Mesenchymal stem cell (in vitro differentiated cells and primary cell): Measurements from ENCODE around the gene UNK.

ENCODE experiments used
- DNase-seq: peaks from one replicate; pipeline ENCODE4 v3.0.0-alpha.2; 2013
- H2AFZ ChIP-seq: one replicate; pipeline ENCODE4 v1.6.1; 2013; ENCODE audit warnings: low read depth, mild to moderate bottlenecking, control low read depth, inconsistent platforms, low read length, moderate library complexity
- H2AK5ac ChIP-seq: 2 replicates; pipeline ENCODE4 v1.6.1; 2013; ENCODE audit warnings: low read length, moderate library complexity, mild to moderate bottlenecking, inconsistent platforms; ENCODE audit not compliant: severe bottlenecking
- H2BK120ac ChIP-seq: one replicate; pipeline ENCODE4 v1.6.1; 2013; ENCODE audit warnings: low read depth, mild to moderate bottlenecking, inconsistent platforms, low read length, moderate library complexity
- H2BK12ac ChIP-seq, 2 experiments: one replicate each; pipeline ENCODE4 v1.6.1; 2013; ENCODE audit warnings: inconsistent platforms in 2 of 2, low read length in 2 of 2, mild to moderate bottlenecking in 2 of 2, moderate library complexity in 2 of 2, control low read depth in 1 of 2
- H2BK15ac ChIP-seq: one replicate; pipeline ENCODE4 v1.6.1; 2013; ENCODE audit warnings: mild to moderate bottlenecking, low read depth, inconsistent platforms; ENCODE audit not compliant: poor library complexity, severe bottlenecking
- H2BK5ac ChIP-seq: 2 replicates; pipeline ENCODE4 v1.6.1; 2013; ENCODE audit warnings: low read depth, mild to moderate bottlenecking, low read length, control low read depth, inconsistent platforms; ENCODE audit not compliant: poor library complexity, severe bottlenecking
- H3K14ac ChIP-seq, 2 experiments: one replicate each; pipeline ENCODE4 v1.6.1; 2013; ENCODE audit warnings: inconsistent platforms in 2 of 2, low read length in 2 of 2, control low read depth in 1 of 2, mild to moderate bottlenecking in 1 of 2, moderate library complexity in 1 of 2
- H3K18ac ChIP-seq, 2 experiments: one replicate each; pipeline ENCODE4 v1.6.1; 2013; ENCODE audit warnings: inconsistent platforms in 2 of 2, low read length in 2 of 2, control low read depth in 1 of 2, low read depth in 1 of 2, mild to moderate bottlenecking in 1 of 2
- H3K23ac ChIP-seq, 2 experiments: one replicate each; pipeline ENCODE4 v1.6.1; 2013; ENCODE audit warnings: inconsistent platforms in 2 of 2, low read length in 2 of 2, mild to moderate bottlenecking in 2 of 2, moderate library complexity in 2 of 2, control low read depth in 1 of 2
- H3K27ac ChIP-seq: 2 replicates; pipeline ENCODE4 v1.5.1; 2013; ENCODE audit warnings: mild to moderate bottlenecking, moderate library complexity, low read length, control low read depth, inconsistent platforms; ENCODE audit not compliant: poor library complexity, severe bottlenecking
- H3K27me3 ChIP-seq, 2 experiments: 2 replicates each; pipeline versions ENCODE4 v1.6.1 to v1.7.0; 2013; ENCODE audit warnings: low read length in 2 of 2, mild to moderate bottlenecking in 2 of 2, moderate library complexity in 2 of 2, control low read depth in 1 of 2, inconsistent platforms in 1 of 2; ENCODE audit not compliant: control insufficient read depth in 1 of 2, insufficient read depth in 1 of 2
- H3K36me3 ChIP-seq, 2 experiments: 2 replicates each; pipeline versions ENCODE4 v1.6.1 to v1.7.0; 2013; ENCODE audit warnings: low read length in 2 of 2, control low read depth in 1 of 2, inconsistent platforms in 1 of 2, low read depth in 1 of 2, mild to moderate bottlenecking in 1 of 2; ENCODE audit not compliant: insufficient read depth in 2 of 2, control insufficient read depth in 1 of 2
- H3K4ac ChIP-seq, 2 experiments: one replicate each; pipeline ENCODE4 v1.6.1; 2013; ENCODE audit warnings: inconsistent platforms in 2 of 2, low read length in 2 of 2, mild to moderate bottlenecking in 2 of 2, moderate library complexity in 2 of 2, control low read depth in 1 of 2, low read depth in 1 of 2
- H3K4me1 ChIP-seq: 2 replicates; pipeline ENCODE4 v1.6.1; 2013; ENCODE audit warnings: low read depth, low read length, control low read depth; ENCODE audit not compliant: control insufficient read depth, insufficient read depth
- H3K4me2 ChIP-seq: 2 replicates; pipeline ENCODE4 v1.6.1; 2013; ENCODE audit warnings: low read length, mild to moderate bottlenecking, inconsistent platforms; ENCODE audit not compliant: poor library complexity, severe bottlenecking
- H3K4me3 ChIP-seq, 2 experiments: 2 replicates each; pipeline versions ENCODE4 v1.5.1 to v1.7.0; 2013; ENCODE audit warnings: low read length in 2 of 2, mild to moderate bottlenecking in 2 of 2, control low read depth in 1 of 2, low read depth in 1 of 2; ENCODE audit not compliant: insufficient read depth in 1 of 2
- H3K79me1 ChIP-seq: replicated peaks from 2 replicates; pipeline ENCODE4 v1.6.1; 2013; ENCODE audit warnings: mild to moderate bottlenecking, control low read depth, low read length, inconsistent platforms; ENCODE audit not compliant: poor library complexity, severe bottlenecking
- H3K9ac ChIP-seq: 2 replicates; pipeline ENCODE4 v1.7.0; 2013; ENCODE audit warnings: mild to moderate bottlenecking, low read length, moderate library complexity
- H3K9me3 ChIP-seq: 2 replicates; pipeline ENCODE4 v1.7.0; 2013; ENCODE audit warnings: mild to moderate bottlenecking, low read length; ENCODE audit not compliant: control insufficient read depth
- H4K8ac ChIP-seq: one replicate; pipeline ENCODE4 v1.6.1; 2013; ENCODE audit warnings: inconsistent platforms, mild to moderate bottlenecking, low read length, moderate library complexity
- H4K91ac ChIP-seq: one replicate; pipeline ENCODE4 v1.6.1; 2013; ENCODE audit warnings: mild to moderate bottlenecking, low read length, inconsistent platforms
- WGBS: methylation state at CpG from one replicate; pipeline ENCODE4 v1.1.7; 2013; ENCODE audit warnings: mixed read lengths; 5-methylcytosine and 5-hydroxymethylcytosine counted together

The UNK gene

DNA sequence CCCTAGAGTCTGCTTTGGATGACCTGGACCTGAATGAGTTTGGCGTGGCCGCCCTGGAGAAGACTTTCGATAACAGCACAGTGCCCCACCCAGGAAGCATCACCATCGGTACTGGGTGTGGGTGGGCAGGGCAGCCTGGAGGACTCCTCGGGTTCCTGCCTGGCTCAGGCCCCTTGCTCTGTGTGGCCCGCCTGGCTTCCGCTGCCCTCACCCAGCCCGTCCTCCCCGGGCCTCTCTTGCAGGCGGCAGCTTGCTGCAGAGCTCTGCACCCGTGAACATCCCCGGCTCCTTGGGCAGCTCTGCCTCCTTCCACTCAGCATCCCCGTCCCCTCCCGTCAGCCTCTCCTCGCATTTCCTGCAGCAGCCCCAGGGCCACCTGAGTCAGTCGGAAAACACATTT lies 35.1 kb downstream of the UNK start:
- H3K36me3 ChIP-seq: peaks cover 87 to 89% of the 10 kb centered on the region in 2 experiments
- no peak overlapping the region for H4K91ac ChIP-seq
- H2BK12ac ChIP-seq: no peak overlapping the region
- H3K4me2 ChIP-seq: no peak overlapping the region
- no peak overlapping the region for H2AFZ ChIP-seq
- H2AK5ac ChIP-seq: no peak overlapping the region
- H3K4me1 ChIP-seq: peaks cover 7% of the 10 kb centered on the region
- H3K4me3 ChIP-seq: no peak overlapping the region
- no peak overlapping the region for H2BK15ac ChIP-seq
- no peak overlapping the region for H2BK120ac ChIP-seq
- 97% methylated on average over 16 of the region's 16 CpGs for WGBS
- H3K79me1 ChIP-seq: peaks cover 20% of the 10 kb centered on the region
- H3K27me3 ChIP-seq: no peaks in the 10 kb centered on the region
- H3K4ac ChIP-seq: no peak overlapping the region
- no peak overlapping the region for H3K9ac ChIP-seq
- no peaks in the 10 kb centered on the region for H3K9me3 ChIP-seq
- H4K8ac ChIP-seq: no peak overlapping the region
- H3K23ac ChIP-seq: no peak overlapping the region
- H3K14ac ChIP-seq: no peak overlapping the region
- no peak overlapping the region for H2BK5ac ChIP-seq
- no peak overlapping the region for H3K27ac ChIP-seq
- no peak overlapping the region for H3K18ac ChIP-seq
- DNase-seq: no peak

DNA sequence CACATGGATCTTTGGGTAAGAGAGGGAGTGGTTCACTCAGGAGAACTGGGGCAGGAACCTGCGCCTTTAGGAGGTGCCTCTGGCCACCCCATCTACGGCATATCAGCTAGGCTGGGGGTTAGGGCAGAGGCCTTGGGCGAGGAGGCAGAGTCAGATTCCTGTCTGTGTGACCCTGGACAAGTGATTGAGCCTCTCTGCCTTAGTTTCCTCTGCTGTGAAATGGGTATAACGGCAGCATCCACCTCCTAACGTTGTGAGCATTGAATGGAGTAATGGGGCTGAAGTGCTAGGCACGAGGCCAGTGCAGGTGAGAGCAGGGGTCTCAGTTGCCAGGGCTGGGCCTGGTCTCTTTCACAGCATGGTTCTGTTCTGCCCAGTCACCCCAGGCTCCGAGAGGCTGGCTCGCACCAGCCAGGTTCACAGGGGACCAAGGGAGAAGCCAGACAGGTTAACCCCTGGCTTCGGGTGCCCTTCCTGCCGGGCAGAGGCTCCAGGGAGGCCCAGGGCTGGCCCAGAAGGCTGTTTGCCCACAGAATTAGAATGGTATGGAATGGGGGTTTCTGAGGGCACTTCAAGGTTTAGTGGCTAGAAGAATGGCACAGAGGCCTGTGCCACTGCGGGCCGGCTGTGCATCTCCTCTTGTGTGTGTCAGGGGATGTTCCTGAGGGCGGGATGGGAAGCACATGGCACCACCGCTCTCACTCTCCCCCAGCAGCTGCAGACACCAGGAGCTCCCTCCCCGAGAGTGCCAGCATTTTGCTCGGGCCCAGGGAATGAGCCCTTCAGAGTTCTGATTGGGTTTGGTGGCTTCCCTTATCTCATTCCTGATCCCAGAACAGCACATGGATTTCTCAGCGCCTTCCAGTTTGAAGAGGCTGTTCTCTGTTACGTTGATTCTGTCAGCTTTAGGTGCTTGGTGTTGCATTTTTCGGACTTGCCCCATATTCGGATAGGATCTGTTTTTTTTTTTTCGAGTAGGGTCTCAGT lies 35.8 kb downstream of the UNK start:
- 86% methylated on average over 21 of the region's 21 CpGs for WGBS
- Histone ChIP-seq H3K9me3 (no peaks in the 10 kb centered on the region), H3K36me3 (peaks cover 89 to 93% of the 10 kb centered on the region in 2 experiments)

GRCh38 chr17:75821552-75821951 lies 36.9 kb downstream of the UNK start:
- H3K18ac ChIP-seq: no peak overlapping the region
- 96% methylated on average over 7 of the region's 7 CpGs for WGBS
- no peak overlapping the region for H3K23ac ChIP-seq
- no peak overlapping the region for H2AK5ac ChIP-seq
- H3K9ac ChIP-seq: no peak overlapping the region
- no peak overlapping the region for H3K14ac ChIP-seq
- no peak overlapping the region for H2AFZ ChIP-seq
- no peaks in the 10 kb centered on the region for H3K4me1 ChIP-seq
- H3K9me3 ChIP-seq: no peaks in the 10 kb centered on the region
- DNase-seq: no peak
- H3K79me1 ChIP-seq: peaks cover 18% of the 10 kb centered on the region
- no peak overlapping the region for H2BK5ac ChIP-seq
- H3K4me3 ChIP-seq: no peak overlapping the region
- H2BK120ac ChIP-seq: no peak overlapping the region
- no peak overlapping the region for H3K4ac ChIP-seq
- H3K4me2 ChIP-seq: no peak overlapping the region
- no peak overlapping the region for H4K8ac ChIP-seq
- no peak overlapping the region for H2BK15ac ChIP-seq
- no peak overlapping the region for H4K91ac ChIP-seq
- no peaks in the 10 kb centered on the region for H3K27me3 ChIP-seq
- no peak overlapping the region for H3K27ac ChIP-seq
- H3K36me3 ChIP-seq: peaks cover 88 to 97% of the 10 kb centered on the region in 2 experiments
- no peak overlapping the region for H2BK12ac ChIP-seq

More for the DNA sequence above, 35.8 kb downstream of the UNK start:
- Histone ChIP-seq H3K27me3 (no peaks in the 10 kb centered on the region), H3K27ac (no peak overlapping the region), H2BK120ac (no peak overlapping the region), H3K23ac (no peak overlapping the region), H4K8ac (no peak overlapping the region), H2AFZ (no peak overlapping the region), H3K4me3 (no peak overlapping the region), H3K4me2 (no peak overlapping the region), H3K4ac (no peak overlapping the region), H2AK5ac (no peak overlapping the region), H3K14ac (no peak overlapping the region), H3K4me1 (peaks cover under 1% of the 10 kb centered on the region), H3K9ac (no peak overlapping the region), H3K79me1 (peaks cover 20% of the 10 kb centered on the region), H3K18ac (no peak overlapping the region), H2BK15ac (no peak overlapping the region), H4K91ac (no peak overlapping the region), H2BK5ac (no peak overlapping the region), H2BK12ac (no peak overlapping the region)
- DNase-seq: no peak

DNA sequence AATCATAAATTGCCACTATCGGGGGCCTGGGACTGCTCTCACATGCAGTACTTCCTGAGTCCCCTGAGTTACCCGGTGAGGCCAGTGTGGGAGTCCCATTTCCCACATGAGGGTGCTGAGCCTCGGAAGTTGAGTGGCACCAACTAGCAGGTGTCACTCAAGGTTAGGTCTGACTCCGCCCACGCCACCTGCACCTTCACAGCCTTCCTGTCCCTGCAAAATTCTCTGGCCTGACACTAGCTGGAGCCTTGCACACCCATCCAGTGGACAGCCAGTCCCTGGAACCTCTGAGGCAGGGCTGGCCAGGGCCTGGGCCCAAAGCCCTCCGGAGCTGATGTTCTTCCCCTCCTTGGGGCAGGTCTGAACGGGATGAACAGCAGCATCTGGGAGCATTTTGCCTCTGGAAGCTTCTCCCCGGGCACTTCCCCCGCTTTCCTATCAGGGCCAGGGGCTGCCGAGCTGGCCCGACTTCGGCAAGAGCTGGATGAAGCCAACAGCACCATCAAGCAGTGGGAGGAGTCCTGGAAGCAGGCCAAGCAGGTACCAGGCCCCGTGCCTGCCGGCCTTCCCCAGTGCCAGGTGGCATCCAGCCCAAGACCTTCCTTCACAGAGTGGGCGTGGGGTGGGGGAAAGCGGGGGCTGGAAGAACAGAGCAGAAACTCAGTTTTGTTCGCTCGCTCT lies 37.7 kb downstream of the UNK start:
- Histone ChIP-seq H2BK12ac (no peak overlapping the region), H3K4ac (no peak overlapping the region), H3K23ac (no peak overlapping the region), H3K4me1 (peaks cover 6% of the 10 kb centered on the region), H3K14ac (no peak overlapping the region), H3K27ac (no peak overlapping the region), H3K4me3 (no peak overlapping the region), H3K18ac (no peak overlapping the region), H3K79me1 (peaks cover 13% of the 10 kb centered on the region), H3K27me3 (no peaks in the 10 kb centered on the region), H2AFZ (no peak overlapping the region), H3K9me3 (no peaks in the 10 kb centered on the region), H4K8ac (no peak overlapping the region), H2BK120ac (no peak overlapping the region), H2BK15ac (no peak overlapping the region), H2BK5ac (no peak overlapping the region), H3K4me2 (no peak overlapping the region), H4K91ac (no peak overlapping the region), H3K9ac (no peak overlapping the region), H2AK5ac (no peak overlapping the region), H3K36me3 (peaks cover 81 to 94% of the 10 kb centered on the region in 2 experiments)
- WGBS: 95% methylated on average over 18 of the region's 18 CpGs
- no peak for DNase-seq
